Measurements from ENCODE around the gene CDK5. TPM values are rescaled to one million over a fixed set of nuclear protein-coding genes. Genes with fewer than 3 reads are reported as not detected.
A peak's percentile ranks its signal among the peaks of the same experiment; 100 is the strongest.

CDK5 gene
- total and polyA plus RNA-seq, 10 of the 15 experiments (the other 5 are each of a cell fraction or from before 2014, with no cell fraction given) = 1.5 to 33.4 (median 21.6) TPM

DNA sequence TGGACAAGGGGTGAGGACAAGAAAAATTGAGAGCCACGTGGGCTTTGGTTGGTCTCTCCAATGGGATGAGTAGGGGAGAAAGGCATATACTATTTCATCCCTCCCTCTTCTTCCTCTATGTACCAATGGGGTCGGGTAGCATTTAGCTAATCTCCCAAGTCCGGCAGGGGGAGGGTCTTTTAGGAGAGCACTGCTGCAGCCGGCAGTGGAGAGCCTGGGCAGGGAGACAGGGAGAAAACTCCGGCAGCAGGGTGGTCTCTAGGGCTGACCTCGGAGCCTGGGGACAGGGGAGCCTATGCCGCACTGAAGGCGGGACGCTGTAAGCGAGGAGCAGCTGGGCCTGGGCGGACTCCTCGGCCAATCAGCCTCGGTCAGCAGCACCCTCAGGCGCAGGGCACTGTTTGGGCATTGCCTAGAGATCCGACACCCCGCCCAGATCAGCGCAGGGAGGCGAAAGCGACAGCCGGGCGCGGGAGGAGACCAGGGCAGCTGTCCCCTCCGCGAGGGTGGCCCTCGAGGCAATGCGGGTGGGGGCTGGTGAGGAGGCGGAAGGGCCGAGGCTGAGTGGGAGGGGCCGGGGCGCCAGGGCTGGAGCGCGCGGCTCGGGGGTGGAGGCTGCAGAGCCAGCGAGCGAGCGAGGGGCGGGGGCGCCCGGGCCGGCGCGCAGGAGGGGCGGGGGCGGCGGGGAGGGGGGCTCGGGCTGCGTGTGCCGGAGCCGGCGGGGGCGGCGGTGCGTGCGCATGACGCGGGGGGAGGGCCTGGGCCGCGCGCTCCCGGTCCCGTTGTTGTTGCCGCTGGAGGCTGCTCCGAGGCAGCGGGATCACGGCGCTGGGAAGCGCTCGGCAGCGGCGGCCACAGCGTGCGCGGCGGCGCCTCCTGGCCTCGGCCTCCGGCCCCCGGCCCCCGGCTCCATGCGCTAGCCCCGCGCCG, 28.3 kb upstream of the CDK5 start, which contains the start of gene AGAP3 (continued):
- TF ChIP-seq, protein P1, sequence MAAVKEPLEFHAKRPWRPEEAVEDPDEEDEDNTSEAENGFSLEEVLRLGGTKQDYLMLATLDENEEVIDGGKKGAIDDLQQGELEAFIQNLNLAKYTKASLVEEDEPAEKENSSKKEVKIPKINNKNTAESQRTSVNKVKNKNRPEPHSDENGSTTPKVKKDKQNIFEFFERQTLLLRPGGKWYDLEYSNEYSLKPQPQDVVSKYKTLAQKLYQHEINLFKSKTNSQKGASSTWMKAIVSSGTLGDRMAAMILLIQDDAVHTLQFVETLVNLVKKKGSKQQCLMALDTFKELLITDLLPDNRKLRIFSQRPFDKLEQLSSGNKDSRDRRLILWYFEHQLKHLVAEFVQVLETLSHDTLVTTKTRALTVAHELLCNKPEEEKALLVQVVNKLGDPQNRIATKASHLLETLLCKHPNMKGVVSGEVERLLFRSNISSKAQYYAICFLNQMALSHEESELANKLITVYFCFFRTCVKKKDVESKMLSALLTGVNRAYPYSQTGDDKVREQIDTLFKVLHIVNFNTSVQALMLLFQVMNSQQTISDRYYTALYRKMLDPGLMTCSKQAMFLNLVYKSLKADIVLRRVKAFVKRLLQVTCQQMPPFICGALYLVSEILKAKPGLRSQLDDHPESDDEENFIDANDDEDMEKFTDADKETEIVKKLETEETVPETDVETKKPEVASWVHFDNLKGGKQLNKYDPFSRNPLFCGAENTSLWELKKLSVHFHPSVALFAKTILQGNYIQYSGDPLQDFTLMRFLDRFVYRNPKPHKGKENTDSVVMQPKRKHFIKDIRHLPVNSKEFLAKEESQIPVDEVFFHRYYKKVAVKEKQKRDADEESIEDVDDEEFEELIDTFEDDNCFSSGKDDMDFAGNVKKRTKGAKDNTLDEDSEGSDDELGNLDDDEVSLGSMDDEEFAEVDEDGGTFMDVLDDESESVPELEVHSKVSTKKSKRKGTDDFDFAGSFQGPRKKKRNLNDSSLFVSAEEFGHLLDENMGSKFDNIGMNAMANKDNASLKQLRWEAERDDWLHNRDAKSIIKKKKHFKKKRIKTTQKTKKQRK (IDR thresholded peaks at IDR 0.05; ENCODE audit: low read depth, low read length) = no peak
- TF ChIP-seq, protein P2, sequence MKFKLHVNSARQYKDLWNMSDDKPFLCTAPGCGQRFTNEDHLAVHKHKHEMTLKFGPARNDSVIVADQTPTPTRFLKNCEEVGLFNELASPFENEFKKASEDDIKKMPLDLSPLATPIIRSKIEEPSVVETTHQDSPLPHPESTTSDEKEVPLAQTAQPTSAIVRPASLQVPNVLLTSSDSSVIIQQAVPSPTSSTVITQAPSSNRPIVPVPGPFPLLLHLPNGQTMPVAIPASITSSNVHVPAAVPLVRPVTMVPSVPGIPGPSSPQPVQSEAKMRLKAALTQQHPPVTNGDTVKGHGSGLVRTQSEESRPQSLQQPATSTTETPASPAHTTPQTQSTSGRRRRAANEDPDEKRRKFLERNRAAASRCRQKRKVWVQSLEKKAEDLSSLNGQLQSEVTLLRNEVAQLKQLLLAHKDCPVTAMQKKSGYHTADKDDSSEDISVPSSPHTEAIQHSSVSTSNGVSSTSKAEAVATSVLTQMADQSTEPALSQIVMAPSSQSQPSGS (IDR thresholded peaks at IDR 0.05; ENCODE audit: low read length) = no peak
- TF ChIP-seq EED (IDR thresholded peaks at IDR 0.05; ENCODE audit: low read depth) (no peak), EZH2 (IDR thresholded peaks at IDR 0.05; ENCODE audit: borderline replicate concordance, control insufficient read depth, low read depth, low read length) (no peak), ZNF217 (IDR thresholded peaks at IDR 0.05) (no peak), ESRRA (IDR thresholded peaks at IDR 0.05; ENCODE audit: low read length) (no peak), SPI1 (IDR thresholded peaks at IDR 0.05; ENCODE audit: borderline replicate concordance, insufficient read depth, low read depth, low read length) (no peak), HCFC1 (IDR thresholded peaks at IDR 0.05; ENCODE audit: low read length) (no peak), HDGF (IDR thresholded peaks at IDR 0.05) (peak; percentile 73; the same call in 1 of the 2 replicates), EGR1 (IDR thresholded peaks at IDR 0.05; ENCODE audit: borderline replicate concordance in 1 of 2, low read depth in 2 of 2, low read length in 2 of 2) (peak in 1 of 2 experiments; percentile 77; a peak in 2 of 3 replicates), YY1 (IDR thresholded peaks at IDR 0.05; ENCODE audit: low read depth, low read length) (no peak), RBBP5 (conservative IDR thresholded peaks at IDR 0.05) (no peak), NFYB (IDR thresholded peaks at IDR 0.05; ENCODE audit: insufficient read depth, low read depth, low read length) (no peak), TCF12 (IDR thresholded peaks at IDR 0.05; ENCODE audit: low read depth, low read length) (0 out of 2 replicates have a peak, but pooled peaks have one; percentile 6), BMI1 (IDR thresholded peaks at IDR 0.05; ENCODE audit: borderline replicate concordance) (no peak), SMAD5 (IDR thresholded peaks at IDR 0.05; ENCODE audit: low read depth) (no peak), JUND (IDR thresholded peaks at IDR 0.05; ENCODE audit: low read depth, low read length) (no peak), SUPT20H (IDR thresholded peaks at IDR 0.05; ENCODE audit: borderline replicate concordance, control insufficient read depth, low read depth, low read length) (no peak), ZNF384 (IDR thresholded peaks at IDR 0.05; ENCODE audit: borderline replicate concordance, low read depth, low read length) (no peak)
- TF ChIP-seq, protein P3, sequence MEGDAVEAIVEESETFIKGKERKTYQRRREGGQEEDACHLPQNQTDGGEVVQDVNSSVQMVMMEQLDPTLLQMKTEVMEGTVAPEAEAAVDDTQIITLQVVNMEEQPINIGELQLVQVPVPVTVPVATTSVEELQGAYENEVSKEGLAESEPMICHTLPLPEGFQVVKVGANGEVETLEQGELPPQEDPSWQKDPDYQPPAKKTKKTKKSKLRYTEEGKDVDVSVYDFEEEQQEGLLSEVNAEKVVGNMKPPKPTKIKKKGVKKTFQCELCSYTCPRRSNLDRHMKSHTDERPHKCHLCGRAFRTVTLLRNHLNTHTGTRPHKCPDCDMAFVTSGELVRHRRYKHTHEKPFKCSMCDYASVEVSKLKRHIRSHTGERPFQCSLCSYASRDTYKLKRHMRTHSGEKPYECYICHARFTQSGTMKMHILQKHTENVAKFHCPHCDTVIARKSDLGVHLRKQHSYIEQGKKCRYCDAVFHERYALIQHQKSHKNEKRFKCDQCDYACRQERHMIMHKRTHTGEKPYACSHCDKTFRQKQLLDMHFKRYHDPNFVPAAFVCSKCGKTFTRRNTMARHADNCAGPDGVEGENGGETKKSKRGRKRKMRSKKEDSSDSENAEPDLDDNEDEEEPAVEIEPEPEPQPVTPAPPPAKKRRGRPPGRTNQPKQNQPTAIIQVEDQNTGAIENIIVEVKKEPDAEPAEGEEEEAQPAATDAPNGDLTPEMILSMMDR (IDR thresholded peaks at IDR 0.05 in 2 of 3, conservative IDR thresholded peaks at IDR 0.05 in 1 of 3; ENCODE audit: control insufficient read depth in 2 of 3, extremely low read depth in 1 of 3, insufficient read depth in 1 of 3, low read depth in 3 of 3, low read length in 3 of 3) = no peak
